Left lung (tissue), 10 donors: ENCODE results near the gene DDO. TPM values are rescaled to one million over a fixed set of nuclear protein-coding genes. Genes with fewer than 3 reads are reported as not detected.
A peak's percentile ranks its signal among the peaks of the same experiment; 100 is the strongest.

Experiments used
- ATAC-seq: fragments of 200-7000 bp; cut with Tn5 transposase; one replicate; pipeline ENCODE4 v1.9.1; 2020; ENCODE audit warnings: moderate library complexity
- DNase-seq, 4 donors: peaks; one replicate each; pipeline ENCODE4 v3.0.0-alpha.2; 2013 to 2020
- H3K27ac ChIP-seq, 2 donors: fragments of 200-600 bp; sonication (generic) in 1 of 2; one replicate each; pipeline versions ENCODE4 v1.5.0 to v1.8.0; 2020 to 2021
- H3K27me3 ChIP-seq, 2 donors: fragments of 200-600 bp; sonication (generic) in 1 of 2; one replicate each; pipeline versions ENCODE4 v1.5.0 to v1.8.0; 2020 to 2021
- H3K36me3 ChIP-seq, 2 donors: fragments of 200-600 bp; sonication (generic) in 1 of 2; one replicate each; pipeline versions ENCODE4 v1.5.0 to v1.8.0; 2020 to 2021
- H3K4me1 ChIP-seq, 2 donors: fragments of 200-600 bp; one replicate each; pipeline ENCODE4 v1.8.0; 2021
- H3K4me3 ChIP-seq, 2 donors: fragments of 200-600 bp; sonication (generic) in 1 of 2; one replicate each; pipeline versions ENCODE4 v1.5.0 to v1.8.0; 2020 to 2021; ENCODE audit warnings: mild to moderate bottlenecking in 1 of 2
- H3K9me3 ChIP-seq, 2 donors: fragments of 200-600 bp; sonication (generic) in 1 of 2; one replicate each; pipeline versions ENCODE4 v1.5.0 to v1.8.0; 2020 to 2021
- CTCF ChIP-seq, 2 donors: fragments of 200-600 bp; sonication (generic) in 1 of 2; IDR thresholded peaks; one replicate each; pipeline versions ENCODE4 v1.5.0 to v1.8.0; 2021; ENCODE audit warnings: antibody characterized with exemption in 2 of 2
- intact Hi-C, 2 donors: fragments of 100-400 bp; cut with DNase I; formaldehyde crosslinking; loops; one replicate each; pipeline versions ENCODE4 v1.11.2 to v1.14.2; 2022
- polyA plus RNA-seq, 6 donors: library from polyadenylated mRNA; unstranded; fragments of 120-200 nt; gene quantifications; one replicate each; pipeline ENCODE4 v1.2.1, GENCODE V29; 2013; ENCODE audit not compliant: insufficient read length in 6 of 6
- total RNA-seq, 2 donors: library from RNA; stranded (reverse); fragmentation: NEBNext Ultra II Directional; extraction: Animal tissue kit (Norgen Biotek cat#: 25700); gene quantifications; one replicate each; pipeline ENCODE4 v1.2.1, GENCODE V29; 2021
- donor health status: DM: no; HTN: yes; CAD: no.
- donor health status: DM: no; HTN: no; CAD: no.

DDO gene
- total and polyA plus RNA-seq, 8 donors, result 0.61 to 2.4 (median 1.7) TPM

GRCh38 chr6:110432285-110432900 lies 17.0 kb upstream of the DDO start:
- intact Hi-C loops, result no loop called here
- Histone ChIP-seq H3K9me3 (no peaks in the 10 kb centered on the region), H3K27ac (no peak overlapping the region), H3K36me3 (no peaks in the 10 kb centered on the region), H3K27me3 (peaks cover 0 to 18% of the 10 kb centered on the region in 2 donors), H3K4me3 (no peak overlapping the region), H3K4me1 (peaks cover 0 to 8% of the 10 kb centered on the region in 2 donors)
- ATAC-seq (peak; percentile 21), DNase-seq (no peak)
- no peak for TF ChIP-seq CTCF (IDR thresholded peaks at IDR 0.05)

GRCh38 chr6:110430741-110431140 lies 15.4 kb upstream of the DDO start:
- Histone ChIP-seq H3K4me1 (peaks cover 0 to 8% of the 10 kb centered on the region in 2 donors), H3K36me3 (no peaks in the 10 kb centered on the region), H3K27ac (no peak overlapping the region), H3K9me3 (no peaks in the 10 kb centered on the region), H3K4me3 (no peak overlapping the region), H3K27me3 (peaks cover 0 to 18% of the 10 kb centered on the region in 2 donors)
- no peak for DNase-seq
- no peak for ATAC-seq
- TF ChIP-seq CTCF (IDR thresholded peaks at IDR 0.05), result no peak
- intact Hi-C loops, result no loop called here

GRCh38 chr6:110430236-110430635 lies 14.9 kb upstream of the DDO start:
- intact Hi-C loops, result no loop called here
- no peak overlapping the region for H3K4me3 ChIP-seq
- ATAC-seq (no peak), DNase-seq (no peak)
- H3K27ac ChIP-seq, result no peak overlapping the region
- no peaks in the 10 kb centered on the region for H3K36me3 ChIP-seq
- H3K4me1 ChIP-seq, result peaks cover 0 to 8% of the 10 kb centered on the region in 2 donors
- no peak for TF ChIP-seq CTCF (IDR thresholded peaks at IDR 0.05)
- no peaks in the 10 kb centered on the region for H3K9me3 ChIP-seq
- peaks cover 0 to 18% of the 10 kb centered on the region in 2 donors for H3K27me3 ChIP-seq

GRCh38 chr6:110428153-110428552 lies 12.8 kb upstream of the DDO start:
- no peak for TF ChIP-seq CTCF (IDR thresholded peaks at IDR 0.05)
- H3K9me3 ChIP-seq, result no peaks in the 10 kb centered on the region
- ATAC-seq (no peak), DNase-seq (no peak)
- peaks cover 0 to 18% of the 10 kb centered on the region in 2 donors for H3K27me3 ChIP-seq
- no peak overlapping the region for H3K27ac ChIP-seq
- H3K36me3 ChIP-seq, result no peaks in the 10 kb centered on the region
- intact Hi-C loops, result no loop called here
- H3K4me1 ChIP-seq, result peaks cover 0 to 8% of the 10 kb centered on the region in 2 donors
- H3K4me3 ChIP-seq, result no peak overlapping the region

GRCh38 chr6:110425816-110426215 lies 10.4 kb upstream of the DDO start:
- Histone ChIP-seq H3K4me1 (peaks cover 0 to 5% of the 10 kb centered on the region in 2 donors), H3K9me3 (peaks cover 0 to 4% of the 10 kb centered on the region in 2 donors), H3K36me3 (no peaks in the 10 kb centered on the region), H3K27ac (no peak overlapping the region), H3K27me3 (peaks cover 0 to 14% of the 10 kb centered on the region in 2 donors), H3K4me3 (no peak overlapping the region)
- no peak for ATAC-seq
- intact Hi-C loops, result no loop called here
- TF ChIP-seq CTCF (IDR thresholded peaks at IDR 0.05), result no peak
- no peak for DNase-seq
